ENCODE results near the gene CHRNE. TPM values are rescaled to one million over a fixed set of nuclear protein-coding genes. Genes with fewer than 3 reads are reported as not detected.
A peak's percentile ranks its signal among the peaks of the same experiment; 100 is the strongest.

CHRNE gene
- total RNA-seq, 1 donor from 2014 or later, result 1.0 TPM

GRCh38 chr17:4901648-4902344, 1.1 kb downstream of the CHRNE start:
- TF ChIP-seq CTCF (conservative IDR thresholded peaks at IDR 0.05; ENCODE audit: low read depth, low read length), result no peak
- no peak overlapping the region for H3K4me3 ChIP-seq (ENCODE audit: low read depth, low read length)
- no peak for DNase-seq (ENCODE audit: low read depth)

GRCh38 chr17:4901108-4901647, 1.7 kb downstream of the CHRNE start:
- DNase-seq (ENCODE audit: low read depth), result no peak
- TF ChIP-seq CTCF (conservative IDR thresholded peaks at IDR 0.05; ENCODE audit: low read depth, low read length), result no peak
- no peak overlapping the region for H3K4me3 ChIP-seq (ENCODE audit: low read depth, low read length)

GRCh38 chr17:4900231-4901107, 2.4 kb downstream of the CHRNE start:
- no peak overlapping the region for H3K4me3 ChIP-seq (ENCODE audit: low read depth, low read length)

GRCh38 chr17:4899341-4900230, 3.3 kb downstream of the CHRNE start, which contains the start of gene C17orf107:
TSS of gene C17orf107 (plus strand) at chr17:4899536. CDS start at chr17:4899763, 227 bp downstream.
- H3K4me3 ChIP-seq (ENCODE audit: low read depth, low read length), result peak within 1 kb of the TSS; percentile 50
- DNase-seq (ENCODE audit: low read depth), result no peak
- TF ChIP-seq CTCF (conservative IDR thresholded peaks at IDR 0.05; ENCODE audit: low read depth, low read length), result no peak

More at GRCh38 chr17:4900231-4901107, 2.4 kb downstream of the CHRNE start:
- DNase-seq (ENCODE audit: low read depth), result no peak
- no peak for TF ChIP-seq CTCF (conservative IDR thresholded peaks at IDR 0.05; ENCODE audit: low read depth, low read length)

GRCh38 chr17:4898927-4899326, 4.0 kb downstream of the CHRNE start:
- no peak for DNase-seq (ENCODE audit: low read depth)
- H3K4me3 ChIP-seq (ENCODE audit: low read depth, low read length), result peak overlapping the region; percentile 50
- TF ChIP-seq CTCF (conservative IDR thresholded peaks at IDR 0.05; ENCODE audit: low read depth, low read length), result no peak

- no peak overlapping the region for H3K4me3 ChIP-seq (ENCODE audit: low read depth, low read length)
- DNase-seq (ENCODE audit: low read depth), result no peak
- no peak for TF ChIP-seq CTCF (conservative IDR thresholded peaks at IDR 0.05; ENCODE audit: low read depth, low read length)
Observed at GRCh38 chr17:4898351-4898750, 4.5 kb downstream of the CHRNE start.

All from epithelial cell of proximal tubule (primary cell).